ENCODE measurements around the gene CAMKMT. TPM values are rescaled to one million over a fixed set of nuclear protein-coding genes. Genes with fewer than 3 reads are reported as not detected.

CAMKMT gene
- total RNA-seq, 2 experiments from 2014 or later, result 11.2 to 12.7 TPM

GRCh38 chr2:44605511-44605910 lies 243.8 kb downstream of the CAMKMT start:
- ChIA-PET CTCF (interaction anchor here (0.7 kb wide), 1 partner anchor 126 kb away, joined by 3 read pairs; no protein-coding TSS in a partner anchor), POLR2A (no interaction called here)
- no peaks in the 10 kb centered on the region for H3K36me3 Mint-ChIP-seq (ENCODE audit: low read depth)

GRCh38 chr2:44612276-44612675 lies 250.5 kb downstream of the CAMKMT start:
- ATAC-seq, result no peak
- POLR2A ChIA-PET, result no interaction called here

More at GRCh38 chr2:44605511-44605910, 243.8 kb downstream of the CAMKMT start:
- no peak for DNase-seq
- ATAC-seq, result no peak
- no peaks in the 10 kb centered on the region for H3K4me1 Mint-ChIP-seq (ENCODE audit: low read depth)
- no peak overlapping the region for H3K4me3 Mint-ChIP-seq
- no peak overlapping the region for H3K27ac Mint-ChIP-seq
- no peaks in the 10 kb centered on the region for H3K9me3 Mint-ChIP-seq (ENCODE audit: insufficient read depth)
- no peaks in the 10 kb centered on the region for H3K27me3 Mint-ChIP-seq (ENCODE audit: low read depth)

GRCh38 chr2:44614940-44615339 lies 253.2 kb downstream of the CAMKMT start:
- Mint-ChIP-seq H3K27ac (no peak overlapping the region), H3K4me3 (no peak overlapping the region), H3K4me1 (ENCODE audit: low read depth) (peaks cover 3% of the 10 kb centered on the region), H3K9me3 (ENCODE audit: insufficient read depth) (peaks cover 4% of the 10 kb centered on the region), H3K36me3 (ENCODE audit: low read depth) (peaks cover 4% of the 10 kb centered on the region), H3K27me3 (ENCODE audit: low read depth) (no peaks in the 10 kb centered on the region)
- ChIA-PET CTCF (no interaction called here), POLR2A (no interaction called here)
- DNase-seq (no peak), ATAC-seq (no peak)

More at GRCh38 chr2:44612276-44612675, 250.5 kb downstream of the CAMKMT start:
- CTCF ChIA-PET, result no interaction called here
- no peak overlapping the region for H3K27ac Mint-ChIP-seq
- H3K4me3 Mint-ChIP-seq, result no peak overlapping the region
- DNase-seq, result no peak
- H3K9me3 Mint-ChIP-seq (ENCODE audit: insufficient read depth), result peaks cover 4% of the 10 kb centered on the region
- peaks cover 3% of the 10 kb centered on the region for H3K4me1 Mint-ChIP-seq (ENCODE audit: low read depth)
- peaks cover 4% of the 10 kb centered on the region for H3K36me3 Mint-ChIP-seq (ENCODE audit: low read depth)
- H3K27me3 Mint-ChIP-seq (ENCODE audit: low read depth), result no peaks in the 10 kb centered on the region

- ChIA-PET CTCF (interaction anchor here (1.0 to 3.2 kb wide), 9 partner anchors 11 to 339 kb away, joined by 3 to 13 read pairs (median 4); no protein-coding TSS in a partner anchor), POLR2A (interaction anchor here (0.5 to 0.7 kb wide), 2 partner anchors 24 to 183 kb away, joined by 3 read pairs; no protein-coding TSS in a partner anchor)
- Mint-ChIP-seq H3K27ac (no peak overlapping the region), H3K36me3 (ENCODE audit: low read depth) (peaks cover 2% of the 10 kb centered on the region), H3K9me3 (ENCODE audit: insufficient read depth) (no peaks in the 10 kb centered on the region), H3K27me3 (ENCODE audit: low read depth) (no peaks in the 10 kb centered on the region), H3K4me1 (ENCODE audit: low read depth) (peaks cover 3% of the 10 kb centered on the region), H3K4me3 (no peak overlapping the region)
- DNase-seq (no peak), ATAC-seq (no peak)
Observed at GRCh38 chr2:44615950-44616518, 254.3 kb downstream of the CAMKMT start.

- Mint-ChIP-seq H3K27ac (no peak overlapping the region), H3K36me3 (ENCODE audit: low read depth) (no peaks in the 10 kb centered on the region), H3K4me3 (no peak overlapping the region), H3K4me1 (ENCODE audit: low read depth) (peaks cover 3% of the 10 kb centered on the region), H3K9me3 (ENCODE audit: insufficient read depth) (no peaks in the 10 kb centered on the region), H3K27me3 (ENCODE audit: low read depth) (no peaks in the 10 kb centered on the region)
- ATAC-seq (peak; percentile 89), DNase-seq (no peak)
- POLR2A ChIA-PET, result interaction anchor here (0.5 to 0.7 kb wide), 2 partner anchors 24 to 183 kb away, joined by 3 read pairs; no protein-coding TSS in a partner anchor
- CTCF ChIA-PET, result interaction anchor here (0.6 to 3.2 kb wide), 10 partner anchors 10 to 338 kb away, joined by 3 to 13 read pairs (median 4); no protein-coding TSS in a partner anchor
Observed at GRCh38 chr2:44616667-44617155, 255.0 kb downstream of the CAMKMT start.

GRCh38 chr2:44618251-44619023 lies 256.7 kb downstream of the CAMKMT start:
- H3K27me3 Mint-ChIP-seq (ENCODE audit: low read depth), result no peaks in the 10 kb centered on the region
- CTCF ChIA-PET, result interaction anchor here (0.8 to 3.2 kb wide), 2 partner anchors 139 to 336 kb away, joined by 3 to 13 read pairs; no protein-coding TSS in a partner anchor

GRCh38 chr2:44620189-44620990 lies 258.6 kb downstream of the CAMKMT start:
- H3K27me3 Mint-ChIP-seq (ENCODE audit: low read depth), result no peaks in the 10 kb centered on the region
- H3K27ac Mint-ChIP-seq, result no peak overlapping the region
- no peak for DNase-seq
- no peaks in the 10 kb centered on the region for H3K36me3 Mint-ChIP-seq (ENCODE audit: low read depth)
- ATAC-seq, result no peak
- ChIA-PET CTCF (no interaction called here), POLR2A (no interaction called here)
- H3K9me3 Mint-ChIP-seq (ENCODE audit: insufficient read depth), result no peaks in the 10 kb centered on the region
- no peaks in the 10 kb centered on the region for H3K4me1 Mint-ChIP-seq (ENCODE audit: low read depth)
- no peak overlapping the region for H3K4me3 Mint-ChIP-seq

More at GRCh38 chr2:44618251-44619023, 256.7 kb downstream of the CAMKMT start:
- Mint-ChIP-seq H3K4me3 (no peak overlapping the region), H3K27ac (no peak overlapping the region), H3K9me3 (ENCODE audit: insufficient read depth) (no peaks in the 10 kb centered on the region), H3K36me3 (ENCODE audit: low read depth) (no peaks in the 10 kb centered on the region), H3K4me1 (ENCODE audit: low read depth) (peaks cover 3% of the 10 kb centered on the region)
- POLR2A ChIA-PET, result interaction anchor here (0.6 kb wide), 1 partner anchor 313 kb away, joined by 4 read pairs; no protein-coding TSS in a partner anchor
- DNase-seq, result no peak
- no peak for ATAC-seq

- Mint-ChIP-seq H3K27ac (no peak overlapping the region), H3K4me3 (no peak overlapping the region), H3K36me3 (ENCODE audit: low read depth) (no peaks in the 10 kb centered on the region), H3K27me3 (ENCODE audit: low read depth) (no peaks in the 10 kb centered on the region), H3K4me1 (ENCODE audit: low read depth) (no peaks in the 10 kb centered on the region), H3K9me3 (ENCODE audit: insufficient read depth) (no peaks in the 10 kb centered on the region)
- CTCF ChIA-PET, result no interaction called here
- DNase-seq (no peak), ATAC-seq (no peak)
- POLR2A ChIA-PET, result no interaction called here
Observed at GRCh38 chr2:44623622-44624351, 262.0 kb downstream of the CAMKMT start.

- H3K27ac Mint-ChIP-seq, result no peak overlapping the region
- ATAC-seq (no peak), DNase-seq (no peak)
- H3K4me1 Mint-ChIP-seq (ENCODE audit: low read depth), result peaks cover 2% of the 10 kb centered on the region
- H3K27me3 Mint-ChIP-seq (ENCODE audit: low read depth), result no peaks in the 10 kb centered on the region
- peaks cover 17% of the 10 kb centered on the region for H3K9me3 Mint-ChIP-seq (ENCODE audit: insufficient read depth)
- ChIA-PET CTCF (no interaction called here), POLR2A (no interaction called here)
- H3K36me3 Mint-ChIP-seq (ENCODE audit: low read depth), result peaks cover 2% of the 10 kb centered on the region
- H3K4me3 Mint-ChIP-seq, result no peak overlapping the region
Observed at GRCh38 chr2:44628297-44628696, 266.6 kb downstream of the CAMKMT start.

- CTCF ChIA-PET, result interaction anchor here (1.3 to 1.5 kb wide), 2 partner anchors 12 to 54 kb away, joined by 3 read pairs; no protein-coding TSS in a partner anchor
- no peak for DNase-seq
- Mint-ChIP-seq H3K4me1 (ENCODE audit: low read depth) (peaks cover 2% of the 10 kb centered on the region), H3K36me3 (ENCODE audit: low read depth) (peaks cover 3% of the 10 kb centered on the region), H3K27me3 (ENCODE audit: low read depth) (no peaks in the 10 kb centered on the region), H3K27ac (no peak overlapping the region), H3K9me3 (ENCODE audit: insufficient read depth) (peaks cover 21% of the 10 kb centered on the region), H3K4me3 (no peak overlapping the region)
- ATAC-seq, result no peak
- POLR2A ChIA-PET, result no interaction called here
Observed at GRCh38 chr2:44632931-44633689, 271.4 kb downstream of the CAMKMT start.

All from activated CD8-positive, alpha-beta T cell treated with anti-CD3 and anti-CD28 coated beads, Interleukin-2, amount 10 ng/mL, durations not matched to agents 7 days and 5 days (primary cell).